ENCODE data around the gene BCORL1.

The BCORL1 gene

DNA sequence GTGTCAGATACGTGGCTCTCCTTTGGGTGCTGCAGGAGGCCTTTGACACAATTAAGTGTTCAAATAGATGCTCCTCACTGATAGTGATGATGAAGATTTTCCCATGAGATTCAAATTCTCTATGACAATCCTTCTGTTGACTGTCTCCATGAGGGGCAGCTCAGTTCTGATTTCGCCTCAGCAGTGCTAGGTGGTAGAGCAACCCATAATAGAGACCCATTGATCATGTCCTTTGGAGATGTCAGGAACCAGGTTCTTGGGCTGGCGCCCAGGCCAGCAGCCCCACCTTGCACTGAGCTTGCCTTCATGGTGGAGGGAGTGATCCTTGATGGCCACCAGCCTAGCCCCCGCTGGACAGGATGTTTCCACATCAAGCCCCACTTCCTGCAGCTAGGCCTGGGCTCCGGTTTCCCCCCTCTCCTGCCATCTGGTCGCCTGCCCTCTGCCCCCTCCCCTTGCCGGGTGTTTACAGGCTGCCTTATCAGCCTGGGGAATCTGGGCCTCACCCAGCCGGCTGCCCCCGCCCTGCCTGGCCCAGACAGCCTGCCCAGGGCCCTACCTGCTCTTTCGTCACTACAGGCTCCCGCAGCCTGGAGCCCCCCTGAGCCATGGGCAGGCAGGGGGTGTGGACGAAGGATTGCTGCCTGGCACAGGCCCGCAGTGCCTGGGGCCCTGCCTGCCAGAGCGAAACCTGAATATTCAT lies 115.2 kb downstream of the BCORL1 start:
- Histone ChIP-seq H3K27ac (no peak overlapping the region), H3K4me3 (no peak overlapping the region)
- TF ChIP-seq CTCF (IDR thresholded peaks at IDR 0.05): no peak
- DNase-seq (ENCODE audit: low spot score): no peak

DNA sequence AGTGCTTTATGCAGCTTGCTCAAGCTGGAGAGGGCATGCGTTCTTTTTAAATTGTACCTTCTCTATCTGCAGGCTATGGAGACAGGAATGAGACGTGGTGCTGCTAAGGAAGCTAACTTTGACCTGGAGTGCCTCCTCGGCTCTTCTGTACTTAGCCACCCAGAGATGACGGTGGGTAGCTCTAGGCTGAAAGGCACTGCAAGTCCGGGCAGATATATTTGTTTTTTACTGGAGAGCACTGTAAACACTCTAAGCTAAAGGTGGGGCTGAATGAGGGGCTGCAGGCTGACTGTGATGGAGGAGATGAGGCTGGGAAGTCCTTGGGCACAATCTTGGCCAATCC lies 115.7 kb downstream of the BCORL1 start:
- Histone ChIP-seq H3K27ac (peak overlapping the region in 1 of 2 donors; percentile 32), H3K4me3 (no peak overlapping the region)
- no peak for DNase-seq (ENCODE audit: low spot score)
- TF ChIP-seq CTCF (IDR thresholded peaks at IDR 0.05): no peak

DNA sequence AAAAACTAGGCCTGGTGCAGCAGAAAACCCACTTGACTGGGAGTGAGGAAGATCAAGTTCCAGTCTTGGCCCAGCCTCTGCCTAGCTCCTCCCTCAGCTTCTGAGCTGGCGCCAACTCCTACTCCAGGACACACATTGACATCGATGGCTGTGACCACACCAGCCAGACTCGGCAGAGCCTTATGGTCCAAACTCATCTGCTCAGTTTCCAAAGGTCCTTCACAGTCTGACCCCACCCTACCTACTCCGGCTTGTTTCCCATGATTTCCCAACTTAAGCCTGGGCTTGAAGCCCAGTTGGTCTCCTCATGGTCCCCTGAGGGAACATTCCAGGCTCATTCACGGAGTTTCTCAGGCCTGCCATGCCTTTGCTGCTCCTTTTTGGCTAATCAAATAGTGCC lies 117.7 kb downstream of the BCORL1 start:
- no peak for DNase-seq (ENCODE audit: low spot score)
- peak overlapping the region in 1 of 2 donors; percentile 72 for H3K27ac ChIP-seq
- TF ChIP-seq CTCF (IDR thresholded peaks at IDR 0.05): no peak
- H3K4me3 ChIP-seq: no peak overlapping the region

DNA sequence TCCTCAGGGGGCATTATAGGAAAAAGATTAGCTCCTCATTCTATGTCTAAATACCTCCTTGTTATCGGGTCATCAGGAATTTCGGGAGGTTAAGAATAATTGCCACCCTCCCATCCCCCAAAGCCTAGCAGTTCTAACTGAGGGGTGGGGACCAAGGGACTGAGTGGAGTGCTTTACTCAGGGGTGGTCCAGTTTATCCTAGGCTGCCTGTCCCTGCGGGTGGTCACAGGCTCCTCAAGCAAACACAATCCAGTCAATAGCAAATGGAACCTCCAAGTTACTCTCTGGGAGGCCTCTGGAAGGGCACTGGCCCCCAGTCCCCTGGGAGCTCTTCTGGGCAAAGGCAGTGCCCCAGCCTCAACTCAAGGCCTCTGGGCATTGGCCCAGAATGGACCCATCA lies 121.2 kb downstream of the BCORL1 start:
- no peak for DNase-seq (ENCODE audit: low spot score)
- Histone ChIP-seq H3K4me3 (no peak overlapping the region), H3K27ac (peak overlapping the region in 1 of 2 donors; percentile 45)
- no peak for TF ChIP-seq CTCF (IDR thresholded peaks at IDR 0.05)

DNA sequence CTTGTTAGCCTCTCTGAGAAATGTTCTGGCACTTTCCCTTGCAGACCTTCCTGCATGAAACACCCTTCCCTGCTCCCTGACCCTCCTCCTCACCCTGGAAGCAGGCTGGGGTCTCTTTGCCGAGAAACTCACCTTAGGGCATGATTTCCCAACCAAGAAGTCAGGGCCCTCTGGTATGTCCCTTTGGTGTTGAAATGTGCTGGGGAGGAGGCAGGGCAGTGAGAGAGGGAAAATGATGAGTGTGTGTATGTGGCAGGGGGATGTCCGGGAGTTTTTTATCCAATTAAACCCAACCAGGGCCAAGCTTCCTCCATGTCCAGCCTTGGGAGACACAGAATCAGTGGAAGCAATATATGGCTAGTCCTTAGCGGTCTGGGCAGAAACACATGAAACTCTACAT lies 122.8 kb downstream of the BCORL1 start:
- TF ChIP-seq CTCF (IDR thresholded peaks at IDR 0.05): no peak
- H3K4me3 ChIP-seq: no peak overlapping the region
- H3K27ac ChIP-seq: peak overlapping the region in 1 of 2 donors; percentile 45
- DNase-seq (ENCODE audit: low spot score): no peak

DNA sequence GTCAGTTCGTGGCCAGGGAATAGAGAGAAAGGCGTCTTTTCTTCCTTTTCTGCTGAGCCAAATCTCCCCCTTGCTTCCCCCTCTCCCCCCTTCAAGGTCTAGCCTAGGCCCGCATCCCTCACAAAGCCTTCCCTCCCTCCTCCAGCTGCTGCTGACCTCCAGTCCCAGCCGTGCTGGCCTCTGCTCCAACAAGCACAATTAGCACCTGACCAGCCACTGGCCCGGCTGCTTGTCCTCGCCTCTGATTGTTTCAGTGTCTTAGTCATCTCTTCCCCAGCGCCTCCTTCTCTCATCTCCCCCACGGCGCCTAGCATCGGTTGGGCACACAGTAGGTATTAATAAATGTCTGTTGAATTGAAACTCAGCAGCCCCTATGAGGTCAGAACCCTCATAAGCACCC lies 123.6 kb downstream of the BCORL1 start:
- Histone ChIP-seq H3K4me3 (no peak overlapping the region), H3K27ac (peak overlapping the region in 1 of 2 donors; percentile 45)
- no peak for DNase-seq (ENCODE audit: low spot score)
- no peak for TF ChIP-seq CTCF (IDR thresholded peaks at IDR 0.05)

Data from coronary artery (tissue), 2 donors.